Endodermal cell (in vitro differentiated cells): Measurements from ENCODE around the gene RGS6. TPM values are rescaled to one million over a fixed set of nuclear protein-coding genes. Genes with fewer than 3 reads are reported as not detected.

ENCODE experiments used
- DNase-seq: peaks from one replicate; pipeline ENCODE4 v3.0.0-alpha.2; 2017
- H3K27ac ChIP-seq: 2 replicates; pipeline ENCODE4 v1.5.1; 2013; ENCODE audit warnings: mild to moderate bottlenecking, low read depth, low read length, moderate library complexity
- H3K27me3 ChIP-seq: 2 replicates; pipeline ENCODE4 v1.6.1; 2013; ENCODE audit warnings: mild to moderate bottlenecking, low read length, moderate library complexity; ENCODE audit not compliant: insufficient read depth, control insufficient read depth, poor library complexity, severe bottlenecking
- H3K36me3 ChIP-seq: 2 replicates; pipeline ENCODE4 v1.7.0; 2013; ENCODE audit warnings: mild to moderate bottlenecking, low read length, moderate library complexity; ENCODE audit not compliant: control insufficient read depth, insufficient read depth
- H3K4me1 ChIP-seq: one replicate; pipeline ENCODE4 v1.7.0; 2013; ENCODE audit warnings: low read length; ENCODE audit not compliant: control insufficient read depth, insufficient read depth
- H3K4me3 ChIP-seq: 2 replicates; pipeline ENCODE4 v1.5.1; 2013; ENCODE audit warnings: mild to moderate bottlenecking, low read length, moderate library complexity
- H3K9ac ChIP-seq: 2 replicates; pipeline ENCODE4 v1.6.1; 2013; ENCODE audit warnings: mild to moderate bottlenecking, low read length, moderate library complexity; ENCODE audit not compliant: poor library complexity, severe bottlenecking; ENCODE audit errors: extremely low read depth
- H3K9me3 ChIP-seq: 2 replicates; pipeline ENCODE4 v1.6.1; 2013; ENCODE audit warnings: mild to moderate bottlenecking, low read length, moderate library complexity; ENCODE audit not compliant: control insufficient read depth
- H3K27ac Mint-ChIP-seq: 2 replicates; pipeline ENCODE4 v1.8.0; 2020; ENCODE audit warnings: mixed read lengths
- H3K27me3 Mint-ChIP-seq: 2 replicates; pipeline ENCODE4 v1.8.0; 2021; ENCODE audit warnings: mild to moderate bottlenecking, mixed read lengths; ENCODE audit not compliant: insufficient read depth
- H3K36me3 Mint-ChIP-seq: 2 replicates; pipeline ENCODE4 v1.8.0; 2020; ENCODE audit warnings: low read depth, mixed read lengths
- H3K4me1 Mint-ChIP-seq: 2 replicates; pipeline ENCODE4 v1.8.0; 2020; ENCODE audit warnings: mixed read lengths
- H3K4me3 Mint-ChIP-seq: 2 replicates; pipeline ENCODE4 v1.8.0; 2020; ENCODE audit warnings: mild to moderate bottlenecking, moderate library complexity, mixed read lengths
- H3K9me3 Mint-ChIP-seq: 2 replicates; pipeline ENCODE4 v1.8.0; 2020; ENCODE audit warnings: mild to moderate bottlenecking, mixed read lengths
- CTCF ChIP-seq: fragments of 200-600 bp; sonication (generic); conservative IDR thresholded peaks from 2 replicates; pipeline ENCODE4 v1.5.0; 2021; ENCODE audit warnings: antibody characterized with exemption, mild to moderate bottlenecking
- WGBS, 2 experiments: methylation state at CpG; one replicate each; pipeline versions ENCODE4 v1.1.5 to v1.1.7; 2013; ENCODE audit warnings: missing lambda C conversion rate in 2 of 2, mixed read lengths in 1 of 2; ENCODE audit not compliant: insufficient coverage in 1 of 2, insufficient read length in 1 of 2; 5-methylcytosine and 5-hydroxymethylcytosine counted together
- total RNA-seq, 2 donors: library from RNA; stranded (reverse); fragmentation: NEBNext Ultra II Directional in 1 of 2; extraction: Animal tissue kit (Norgen Biotek cat#: 25700) in 1 of 2; gene quantifications; 2 replicates in 1 of 2; 3 replicates in 1 of 2; pipeline ENCODE4 v1.2.1, GENCODE V29; 2021

Gene RGS6
- total RNA-seq, 2 donors from 2014 or later: 10.1 to 16.3 TPM

- Histone ChIP-seq H3K36me3 (no peaks in the 10 kb centered on the region), H3K9me3 (peaks cover 12% of the 10 kb centered on the region), H3K4me3 (no peak overlapping the region), H3K9ac (no peak overlapping the region), H3K27me3 (no peaks in the 10 kb centered on the region), H3K27ac (no peak overlapping the region), H3K4me1 (no peaks in the 10 kb centered on the region)
- no peaks in the 10 kb centered on the region for H3K27me3 Mint-ChIP-seq
- no peak overlapping the region for H3K27ac Mint-ChIP-seq
- H3K9me3 Mint-ChIP-seq: peaks cover 10% of the 10 kb centered on the region
- DNase-seq: no peak
- peaks cover 5% of the 10 kb centered on the region for H3K4me1 Mint-ChIP-seq
- H3K4me3 Mint-ChIP-seq: no peak overlapping the region
- H3K36me3 Mint-ChIP-seq: peaks cover 6% of the 10 kb centered on the region
- no peak for TF ChIP-seq CTCF
- WGBS, 2 experiments: 88 to 100% methylated on average over 3 of the region's 3 CpGs
Observed at GRCh38 chr14:71970272-71970671, 38.0 kb downstream of the RGS6 start.

GRCh38 chr14:71985538-71986189 lies 53.4 kb downstream of the RGS6 start:
- no peak overlapping the region for H3K27ac ChIP-seq
- H3K4me3 Mint-ChIP-seq: no peak overlapping the region
- H3K27ac Mint-ChIP-seq: no peak overlapping the region
- peaks cover 10% of the 10 kb centered on the region for H3K36me3 Mint-ChIP-seq
- no peak for TF ChIP-seq CTCF
- H3K9me3 ChIP-seq: no peaks in the 10 kb centered on the region
- H3K36me3 ChIP-seq: no peaks in the 10 kb centered on the region
- H3K27me3 Mint-ChIP-seq: peaks cover 2% of the 10 kb centered on the region
- no peak for DNase-seq
- H3K4me1 Mint-ChIP-seq: peaks cover 6% of the 10 kb centered on the region
- WGBS, 2 experiments: 87 to 100% methylated on average over 1 to 3 of the region's 3 CpGs
- H3K4me1 ChIP-seq: no peaks in the 10 kb centered on the region
- H3K27me3 ChIP-seq: no peaks in the 10 kb centered on the region
- no peak overlapping the region for H3K4me3 ChIP-seq
- no peak overlapping the region for H3K9ac ChIP-seq
- peaks cover 12% of the 10 kb centered on the region for H3K9me3 Mint-ChIP-seq

- H3K36me3 ChIP-seq: no peaks in the 10 kb centered on the region
- H3K4me1 Mint-ChIP-seq: peaks cover 4% of the 10 kb centered on the region
- no peaks in the 10 kb centered on the region for H3K27me3 Mint-ChIP-seq
- no peaks in the 10 kb centered on the region for H3K4me1 ChIP-seq
- no peak overlapping the region for H3K9ac ChIP-seq
- DNase-seq: no peak
- H3K9me3 ChIP-seq: no peaks in the 10 kb centered on the region
- no peak overlapping the region for H3K27ac Mint-ChIP-seq
- H3K4me3 Mint-ChIP-seq: no peak overlapping the region
- H3K27me3 ChIP-seq: no peaks in the 10 kb centered on the region
- TF ChIP-seq CTCF: no peak
- peaks cover 8% of the 10 kb centered on the region for H3K36me3 Mint-ChIP-seq
- H3K27ac ChIP-seq: no peak overlapping the region
- H3K4me3 ChIP-seq: no peak overlapping the region
- WGBS, 2 experiments: 89 to 94% methylated on average over 3 to 5 of the region's 5 CpGs
- H3K9me3 Mint-ChIP-seq: peaks cover 3% of the 10 kb centered on the region
Observed at GRCh38 chr14:71988476-71988875, 56.2 kb downstream of the RGS6 start.
